K562 (cell line): Measurements from ENCODE around the gene ROPN1L. TPM values are rescaled to one million over a fixed set of nuclear protein-coding genes. Genes with fewer than 3 reads are reported as not detected.
A peak's percentile ranks its signal among the peaks of the same experiment; 100 is the strongest.

Experiments used
- ATF1 ChIP-seq, 2 experiments: fragments of 450-650 bp in 1 of 2; IDR thresholded peaks; 2 replicates each; pipeline ENCODE4 v1.6.1; 2016; ENCODE audit warnings: missing compliant biosample characterization in 1 of 2, missing genetic modification characterization in 1 of 2
- BCL6 ChIP-seq: fragments of 250-450 bp; sonication (Bioruptor Pico); IDR thresholded peaks from 2 replicates; pipeline ENCODE4 v1.4.0; 2020
- CBX5 ChIP-seq: IDR thresholded peaks from 2 replicates; pipeline ENCODE4 v1.6.1; 2014; ENCODE audit warnings: low read depth, borderline replicate concordance
- CREM ChIP-seq: IDR thresholded peaks from 2 replicates; pipeline ENCODE4 v1.6.1; 2014; ENCODE audit warnings: antibody characterized with exemption, low read depth
- GTF2E2 ChIP-seq: fragments of 200-800 bp; sonication (Bioruptor generic); IDR thresholded peaks from 2 replicates; pipeline ENCODE4 v1.6.1; 2016; ENCODE audit warnings: missing genetic modification characterization, missing compliant biosample characterization
- HIVEP1 ChIP-seq: fragments of 250-450 bp; sonication (Bioruptor Pico); IDR thresholded peaks from 2 replicates; pipeline ENCODE4 v1.4.0; 2020; ENCODE audit warnings: mild to moderate bottlenecking
- HLTF ChIP-seq: fragments of 450-650 bp; IDR thresholded peaks from 2 replicates; pipeline ENCODE4 v1.6.1; 2016
- HOXB6 ChIP-seq: fragments of 250-450 bp; sonication (Bioruptor Pico); IDR thresholded peaks from 2 replicates; pipeline ENCODE4 v1.5.1; 2022; ENCODE audit warnings: mild to moderate bottlenecking, borderline replicate concordance
- NCOA1 ChIP-seq: fragments of 450-650 bp; IDR thresholded peaks from 2 replicates; pipeline ENCODE4 v1.6.1; 2016; ENCODE audit warnings: low read depth
- PCBP2 ChIP-seq: fragments of 200-400 bp; formaldehyde crosslinking; IDR thresholded peaks from 2 replicates; pipeline ENCODE4 v1.6.1; 2018; ENCODE audit warnings: low read length, low read depth, mild to moderate bottlenecking, moderate library complexity; ENCODE audit not compliant: poor library complexity, severe bottlenecking
- PTTG1 ChIP-seq: fragments of 450-650 bp; IDR thresholded peaks from 2 replicates; pipeline ENCODE4 v1.6.1; 2016; ENCODE audit warnings: low read depth, mild to moderate bottlenecking, missing genetic modification characterization, missing compliant biosample characterization
- SIN3B ChIP-seq: fragments of 450-650 bp; IDR thresholded peaks from 2 replicates; pipeline ENCODE4 v1.6.1; 2017; ENCODE audit warnings: low read depth, mild to moderate bottlenecking, moderate library complexity
- SREBF2 ChIP-seq: sonication (generic); formaldehyde crosslinking; IDR thresholded peaks from 2 replicates; pipeline ENCODE4 v1.4.0; 2020; ENCODE audit warnings: mild to moderate bottlenecking, missing genetic modification reagents
- TARDBP ChIP-seq: fragments of 450-650 bp; IDR thresholded peaks from 2 replicates; pipeline ENCODE4 v1.6.1; 2016
- TCF7 ChIP-seq: sonication (generic); IDR thresholded peaks from 2 replicates; pipeline ENCODE4 v1.6.1; 2016; ENCODE audit warnings: antibody characterized with exemption, borderline replicate concordance
- TCFL5 ChIP-seq: fragments of 250-450 bp; sonication (Bioruptor Pico); conservative IDR thresholded peaks from 2 replicates; pipeline ENCODE4 v1.6.1; 2021; ENCODE audit warnings: mild to moderate bottlenecking, moderate library complexity, matching md5 sums
- TGIF2 ChIP-seq: sonication (generic); formaldehyde crosslinking; IDR thresholded peaks from 2 replicates; pipeline ENCODE4 v1.8.1; 2022; ENCODE audit warnings: mild to moderate bottlenecking, missing genetic modification reagents, moderate library complexity
- ZBTB12 ChIP-seq: fragments of 250-450 bp; sonication (Bioruptor Pico); IDR thresholded peaks from 2 replicates; pipeline ENCODE4 v1.4.0; 2020
- ZBTB43 ChIP-seq: sonication (generic); formaldehyde crosslinking; IDR thresholded peaks from 2 replicates; pipeline ENCODE4 v1.8.0; 2023; ENCODE audit warnings: mild to moderate bottlenecking, missing genetic modification reagents
- ZNF232 ChIP-seq: sonication (generic); formaldehyde crosslinking; IDR thresholded peaks from 2 replicates; pipeline ENCODE4 v1.8.0; 2022; ENCODE audit warnings: mild to moderate bottlenecking, missing genetic modification reagents
- ZNF277 ChIP-seq: fragments of 250-450 bp; sonication (Bioruptor Pico); IDR thresholded peaks from 2 replicates; pipeline ENCODE4 v1.8.0; 2022; ENCODE audit warnings: inconsistent platforms, mild to moderate bottlenecking, moderate library complexity, borderline replicate concordance
- ZNF57 ChIP-seq: fragments of 450-650 bp; formaldehyde crosslinking; IDR thresholded peaks from 2 replicates; pipeline ENCODE4 v1.4.0; 2020; ENCODE audit warnings: mild to moderate bottlenecking, moderate library complexity
- polyA plus RNA-seq, 8 experiments: library from polyadenylated mRNA; depleted of rRNA in 4 of 8; stranded (reverse) in 5 of 8; unstranded in 3 of 8; fragments of >200 nt; fragmentation: Nextera tagmentation in 2 of 8; fragmentation: Illumina TruSeq in 1 of 8; extraction: Ambion mirVana in 2 of 8; extraction: Trizol in 1 of 8; gene quantifications; 2 replicates each; pipeline versions ENCODE4 v1.2.1 to v1.2.3, GENCODE V29; 2011 to 2014; ENCODE audit warnings: inconsistent platforms in 1 of 8, missing spikeins in 1 of 8
- total RNA-seq, 7 experiments: library from RNA; depleted of rRNA in 6 of 7; stranded (reverse); fragments of >200 nt in 6 of 7; fragmentation: Illumina TruSeq in 2 of 7; extraction: Trizol in 2 of 7; gene quantifications; 2 replicates each; pipeline versions ENCODE4 v1.2.1 to v1.2.3, GENCODE V29; 2011 to 2021; ENCODE audit warnings: low replicate concordance in 1 of 7

ROPN1L gene
- total and polyA plus RNA-seq, 9 of the 15 experiments (the other 6 are each of a cell fraction or from before 2014, with no cell fraction given), result 0.04 to 0.85 (median 0.24) TPM; not detected in 3

- TF ChIP-seq ATF1 (CRISPR knock-in tag; IDR thresholded peaks at IDR 0.05) (no peak), ATF1 (tag; IDR thresholded peaks at IDR 0.05) (peak; percentile 67; the same call in 1 of the 2 replicates), TARDBP (peak; percentile 35; the same call in 1 of the 2 replicates), ZBTB12 (CRISPR knock-in tag) (0 out of 2 replicates have a peak, but pooled peaks have one; percentile 8), ZNF57 (CRISPR knock-in tag) (0 out of 2 replicates have a peak, but pooled peaks have one; percentile 38), ZNF232 (CRISPR knock-in tag) (0 out of 2 replicates have a peak, but pooled peaks have one; percentile 54), HLTF (peak; percentile 21; the same call in 1 of the 2 replicates), NCOA1 (0 out of 2 replicates have a peak, but pooled peaks have one; percentile 31), CREM (peak; percentile 16; the same call in 1 of the 2 replicates), ZBTB43 (CRISPR knock-in tag) (0 out of 2 replicates have a peak, but pooled peaks have one; percentile 67), PTTG1 (tag) (no peak), PCBP2 (no peak), HIVEP1 (CRISPR knock-in tag) (no peak), TGIF2 (CRISPR knock-in tag) (0 out of 2 replicates have a peak, but pooled peaks have one; percentile 44), ZNF277 (CRISPR knock-in tag) (no peak), CBX5 (0 out of 2 replicates have a peak, but pooled peaks have one; percentile 57), SREBF2 (0 out of 2 replicates have a peak, but pooled peaks have one; percentile 63), SIN3B (0 out of 2 replicates have a peak, but pooled peaks have one; percentile 32), HOXB6 (CRISPR knock-in tag) (no peak), GTF2E2 (no peak), TCFL5 (CRISPR knock-in tag) (no peak), BCL6 (CRISPR knock-in tag) (peak; percentile 41; the same call in 1 of the 2 replicates), TCF7 (0 out of 2 replicates have a peak, but pooled peaks have one; percentile 25)
Measured at GRCh38 chr5:10441083-10441991, at the start of gene ROPN1L (continued).
